CD4-positive, alpha-beta T cell treated with Interleukin-4 for 1 hour (primary cell): Measurements from ENCODE around the gene MC2R.
"Not testable (repeated sequence)": the region's sequence is repeated elsewhere in the genome, so short reads cannot be mapped to it uniquely, and the experiment has no call there.

Experiments used
- DNase-seq, 2 donors: peaks; one replicate each; pipeline ENCODE4 v3.0.0-alpha.2; 2020 to 2022

MC2R gene

GRCh38 chr18:13890761-13891361, 24.5 kb downstream of the MC2R start:
- DNase-seq = no peak

DNA sequence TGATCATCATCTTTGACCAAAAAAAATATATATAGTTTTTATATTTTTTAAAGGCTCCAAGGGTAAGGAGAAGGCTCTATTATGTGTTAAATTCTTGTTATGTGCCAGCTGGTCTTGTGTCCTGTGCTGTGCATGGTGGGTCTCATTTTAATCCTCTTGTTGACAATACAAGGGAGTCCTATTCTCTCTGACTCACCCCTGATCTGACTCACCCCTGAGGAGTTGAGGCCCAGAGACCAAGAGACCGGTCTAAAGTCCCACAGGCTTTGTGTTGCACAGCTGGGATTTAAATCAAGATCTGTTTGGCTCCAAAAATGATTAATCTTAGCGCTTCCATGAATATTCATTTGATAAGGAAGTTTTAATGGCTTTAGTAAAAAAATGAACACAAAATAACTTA, 25.7 kb downstream of the MC2R start:
- no peak for DNase-seq

DNA sequence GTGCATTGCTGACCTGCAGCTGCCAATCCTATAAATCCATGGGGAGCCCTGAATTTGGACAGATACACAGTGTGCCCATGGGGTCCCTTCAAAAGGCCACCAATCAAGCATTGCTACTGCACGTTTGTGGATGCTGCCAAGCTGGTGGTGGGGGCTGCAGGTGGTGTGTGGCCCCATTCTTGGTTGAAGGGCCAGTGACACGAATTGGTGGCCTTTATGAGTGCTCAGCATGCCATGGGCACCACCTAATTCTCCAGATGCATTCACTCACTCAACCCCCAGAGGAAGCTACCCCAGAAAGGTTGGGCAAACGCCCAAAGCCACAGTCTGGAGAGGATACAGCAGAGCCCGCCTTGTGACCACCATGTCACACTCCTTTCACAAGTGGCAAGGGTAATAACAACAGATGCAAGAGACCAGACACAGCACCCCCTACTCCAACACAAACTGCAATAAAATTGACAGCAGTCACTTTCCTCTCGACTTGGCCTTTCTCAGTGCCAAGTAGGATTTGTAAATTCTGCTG, 27.1 kb downstream of the MC2R start:
- DNase-seq = no peak

DNA sequence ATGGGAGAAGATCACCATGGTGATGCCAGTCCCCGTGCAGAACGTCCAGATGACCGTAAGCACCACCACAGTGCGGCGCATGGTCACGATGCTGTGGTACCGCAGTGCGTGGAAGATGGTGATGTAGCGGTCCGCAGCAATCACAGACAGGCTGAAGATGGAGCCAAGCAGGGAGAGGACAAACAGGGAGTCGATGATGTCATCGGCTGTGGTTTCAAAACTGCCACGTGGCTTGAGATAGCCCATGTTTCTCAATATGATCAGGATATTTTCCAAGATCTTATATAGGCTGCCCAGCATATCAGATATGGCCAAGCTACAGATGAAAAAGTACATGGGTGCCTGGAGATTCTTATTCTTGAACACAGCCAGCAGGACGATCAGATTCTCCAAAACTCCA, 30.3 kb downstream of the MC2R start:
- no peak for DNase-seq

DNA sequence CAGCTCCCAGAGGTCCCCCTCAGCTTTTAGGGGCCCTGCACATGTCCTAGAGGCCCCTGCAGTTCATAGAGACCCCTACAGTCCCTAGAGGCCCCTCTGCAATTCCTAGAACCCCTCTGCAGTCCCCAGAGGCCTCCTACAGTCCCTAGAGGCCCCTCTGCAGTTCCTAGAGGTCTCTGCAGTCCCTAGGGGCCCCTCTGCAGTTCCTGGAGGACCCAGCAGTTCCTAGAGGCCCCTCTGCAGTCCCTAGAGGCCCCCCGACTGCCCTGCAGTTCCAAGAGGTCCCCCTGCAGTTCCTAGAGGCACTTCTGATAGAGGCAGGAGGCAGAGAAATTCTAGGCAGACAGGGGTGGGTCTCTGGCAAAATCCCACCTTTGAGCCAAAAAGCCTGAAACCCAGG, 35.4 kb downstream of the MC2R start:
- DNase-seq = no peak

DNA sequence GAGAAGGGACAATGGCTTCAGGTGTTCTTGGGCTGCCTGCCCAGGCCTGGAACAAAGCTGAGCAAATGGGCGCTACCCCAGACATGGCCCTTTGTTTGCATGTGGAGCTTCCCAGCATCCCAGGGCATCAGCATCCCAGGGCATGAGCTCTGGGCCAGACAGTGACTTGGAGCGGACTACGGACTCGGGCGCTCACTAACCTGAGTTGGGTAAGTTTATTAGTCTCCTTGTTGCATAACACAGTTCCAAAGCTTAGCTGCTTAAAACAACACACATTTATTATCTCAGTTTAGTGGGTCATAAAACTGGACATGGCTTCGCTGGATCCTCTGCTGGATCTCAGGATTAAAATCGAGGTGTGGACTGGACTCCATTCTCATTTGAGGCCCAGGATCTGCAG, 35.8 kb downstream of the MC2R start:
- no peak for DNase-seq

GRCh38 chr18:13878857-13879256, 36.5 kb downstream of the MC2R start:
- DNase-seq = no peak

- DNase-seq = no peak
Measured at GRCh38 chr18:13877157-13877556, 38.2 kb downstream of the MC2R start.

DNA sequence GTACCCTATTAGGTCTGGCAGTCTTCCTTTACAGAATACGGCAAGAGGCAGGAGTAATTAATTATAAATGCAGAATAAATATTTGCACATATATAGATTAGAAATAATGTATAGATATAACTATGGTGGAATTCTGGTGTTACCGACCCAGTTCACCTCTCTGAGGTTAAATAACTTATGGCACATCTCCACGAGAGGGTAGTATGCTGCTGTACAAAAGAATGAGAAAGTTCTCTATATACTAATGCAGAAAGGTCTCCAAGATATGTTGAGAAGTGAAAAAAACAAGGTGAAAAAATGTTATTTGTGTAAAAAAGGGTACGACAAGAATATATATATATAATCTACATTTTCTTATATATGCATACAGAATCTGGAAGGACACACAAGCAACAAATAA, 40.8 kb downstream of the MC2R start:
- DNase-seq = no peak

DNA sequence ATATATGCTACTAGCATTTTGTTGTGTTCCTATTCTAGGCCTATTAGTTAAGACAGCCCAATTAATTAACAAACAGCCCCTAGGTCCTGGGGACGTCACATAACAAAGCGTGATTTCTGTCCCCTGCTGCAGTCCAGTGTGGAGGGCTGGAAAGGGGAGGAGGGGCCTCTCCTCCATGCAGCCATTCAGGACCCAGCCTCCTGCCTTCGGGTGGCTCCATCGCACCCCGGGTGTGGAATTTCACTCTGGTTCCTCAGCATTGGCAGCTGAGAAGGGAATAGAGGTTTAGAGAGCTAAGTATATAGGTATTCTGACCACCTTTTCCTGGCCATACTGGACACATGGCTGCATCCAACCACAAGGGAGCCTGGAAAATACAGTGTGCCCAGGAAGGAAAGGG, 42.4 kb downstream of the MC2R start:
- DNase-seq = no peak

GRCh38 chr18:13872373-13872772, 43.0 kb downstream of the MC2R start:
- DNase-seq = no peak

- no peak for DNase-seq
Measured at GRCh38 chr18:13871701-13872100, 43.6 kb downstream of the MC2R start.

DNA sequence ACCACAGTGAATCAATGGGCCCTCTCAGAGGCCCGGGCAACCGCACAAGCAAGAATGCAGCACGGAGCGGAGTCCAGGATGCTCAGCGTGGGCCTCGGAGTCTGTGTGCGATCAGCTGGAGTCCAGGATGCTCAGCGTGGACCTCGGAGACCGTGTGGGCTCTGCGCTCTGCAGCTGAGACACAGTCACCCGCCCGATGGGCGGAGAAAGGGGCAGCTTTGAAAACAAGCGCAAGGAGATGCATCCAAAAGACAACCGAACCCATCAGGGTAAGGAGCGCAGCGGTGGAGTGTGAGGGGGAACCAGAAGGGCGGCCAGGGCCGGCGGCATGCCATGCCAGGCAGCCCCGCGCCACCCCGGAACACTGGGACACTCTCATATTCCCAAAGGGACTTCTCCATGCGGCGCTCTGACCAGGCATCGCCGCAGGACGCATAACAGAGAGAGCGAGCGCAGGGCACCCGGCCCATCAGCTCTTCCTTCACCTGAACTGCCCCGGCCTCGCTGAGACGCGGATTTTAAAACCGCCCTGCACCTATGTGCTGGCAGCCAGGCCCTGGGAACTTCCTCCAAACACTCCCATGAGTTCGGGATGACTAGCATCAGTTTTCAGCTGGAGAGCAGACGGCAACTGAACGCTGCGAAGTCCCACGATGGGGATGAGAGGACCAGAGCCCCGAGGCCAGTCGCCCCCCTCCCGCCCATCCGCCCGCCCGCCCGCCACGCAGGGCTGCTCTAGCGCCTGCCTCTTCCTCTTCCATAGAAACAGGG, 46.6 kb downstream of the MC2R start:
- DNase-seq = no peak

DNA sequence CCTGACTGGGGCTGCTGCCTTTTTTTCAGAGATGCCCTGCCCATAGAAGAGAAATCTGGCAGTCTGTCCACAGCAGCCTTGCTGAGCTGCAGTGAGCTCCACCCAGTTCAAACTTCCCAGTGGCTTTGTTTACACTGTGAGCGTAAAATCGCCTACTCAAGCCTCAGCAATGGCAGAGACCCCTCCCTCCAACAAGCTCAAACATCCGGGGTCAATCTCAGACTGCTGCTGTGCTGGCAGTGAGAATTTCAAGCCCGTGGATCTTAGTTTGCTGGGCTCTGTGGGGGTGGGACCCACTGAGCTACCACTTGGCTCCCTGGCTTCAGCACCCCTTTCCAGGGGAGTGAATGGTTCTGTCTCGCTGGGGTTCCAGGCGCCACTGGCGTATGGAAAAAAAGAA, 52.4 kb downstream of the MC2R start:
- DNase-seq = not testable (repeated sequence)

DNA sequence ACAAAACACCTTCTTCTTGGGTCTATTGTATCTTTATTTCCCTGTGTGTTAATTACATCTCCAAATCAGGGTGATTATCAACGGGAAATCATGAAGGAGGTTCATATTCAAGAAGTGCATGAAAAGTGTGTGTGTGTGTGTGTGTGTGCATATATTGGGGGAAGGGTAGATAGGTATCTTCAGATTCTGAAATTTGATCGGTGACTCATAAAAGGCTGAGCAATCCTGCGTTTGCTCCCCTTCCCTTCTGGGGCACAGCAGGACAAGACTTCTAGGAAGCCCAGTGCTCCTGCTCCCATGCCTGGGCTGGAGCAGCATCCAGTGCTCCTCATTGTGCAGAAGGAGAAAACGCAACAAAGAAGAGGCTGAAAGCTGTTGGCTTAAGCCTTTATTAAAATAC, 65.5 kb downstream of the MC2R start:
- no peak for DNase-seq

GRCh38 chr18:13836559-13836958, 78.8 kb downstream of the MC2R start:
- DNase-seq = no peak

DNA sequence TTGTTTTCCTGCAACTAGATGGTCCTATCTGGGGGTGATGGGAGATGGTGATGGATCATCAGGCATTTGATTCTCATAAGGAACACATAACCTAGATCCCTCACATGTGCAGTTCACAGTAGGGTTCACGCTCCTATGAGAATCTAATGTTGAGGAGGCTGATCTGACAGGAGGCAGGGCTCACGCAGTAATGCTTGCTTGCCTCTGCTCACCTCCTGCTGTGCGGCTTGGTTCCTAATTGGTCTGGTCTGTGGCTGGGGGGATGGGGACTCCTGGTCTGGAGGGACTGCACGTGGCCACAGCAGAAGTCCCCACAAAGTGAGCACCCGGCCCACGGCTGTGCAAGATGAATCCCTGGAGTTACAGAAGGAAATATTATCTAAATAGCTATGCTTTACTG, 80.1 kb downstream of the MC2R start:
- no peak for DNase-seq

GRCh38 chr18:13834496-13835015, 80.8 kb downstream of the MC2R start:
- DNase-seq = no peak
